HG03066 (cell line): ENCODE results near the gene ANKEF1.
"Not testable (repeated sequence)": the region's sequence is repeated elsewhere in the genome, so short reads cannot be mapped to it uniquely, and the experiment has no call there.

ENCODE experiments used
- ATAC-seq: cut with Tn5 transposase; IDR thresholded peaks from one replicate; pipeline ENCODE4 v1.9.1; 2021; ENCODE audit warnings: low read depth; ENCODE audit not compliant: unreplicated experiment

The ANKEF1 gene

GRCh38 chr20:10031451-10032215, 3.2 kb upstream of the ANKEF1 start:
- ATAC-seq, result not testable (repeated sequence)

- ATAC-seq, result not testable (repeated sequence)
Observed at GRCh38 chr20:10032269-10032668, 2.5 kb upstream of the ANKEF1 start.

GRCh38 chr20:10033905-10034650, 709 bp upstream of the ANKEF1 start:
- no peak for ATAC-seq

GRCh38 chr20:10036321-10036720, 1.5 kb downstream of the ANKEF1 start:
- not testable (repeated sequence) for ATAC-seq

- no peak for ATAC-seq
Observed at GRCh38 chr20:10040070-10040975, 5.5 kb downstream of the ANKEF1 start.

GRCh38 chr20:10042086-10042485, 7.3 kb downstream of the ANKEF1 start:
- ATAC-seq, result no peak

- no peak for ATAC-seq
Observed at GRCh38 chr20:10047427-10047826, 12.6 kb downstream of the ANKEF1 start.

- ATAC-seq, result no peak
Observed at GRCh38 chr20:10051185-10051584, 16.4 kb downstream of the ANKEF1 start.

- no peak for ATAC-seq
Observed at GRCh38 chr20:10059006-10059405, 24.2 kb downstream of the ANKEF1 start.

GRCh38 chr20:10060226-10060625, 25.4 kb downstream of the ANKEF1 start:
- ATAC-seq, result no peak

- ATAC-seq, result no peak
Observed at GRCh38 chr20:10061641-10062040, 26.9 kb downstream of the ANKEF1 start.

GRCh38 chr20:10063482-10063881, 28.7 kb downstream of the ANKEF1 start:
- ATAC-seq, result no peak

GRCh38 chr20:10064611-10065010, 29.8 kb downstream of the ANKEF1 start:
- ATAC-seq, result no peak

GRCh38 chr20:10065154-10065833, 30.5 kb downstream of the ANKEF1 start:
- ATAC-seq, result no peak

GRCh38 chr20:10067321-10067720, 32.5 kb downstream of the ANKEF1 start:
- no peak for ATAC-seq

GRCh38 chr20:10074513-10074912, 39.7 kb downstream of the ANKEF1 start:
- no peak for ATAC-seq

- ATAC-seq, result no peak
Observed at GRCh38 chr20:10075606-10076005, 40.8 kb downstream of the ANKEF1 start.

- no peak for ATAC-seq
Observed at GRCh38 chr20:10076126-10077080, 41.6 kb downstream of the ANKEF1 start.

GRCh38 chr20:10077081-10077471, 42.3 kb downstream of the ANKEF1 start:
- no peak for ATAC-seq
